Left lobe of liver (tissue), 2 donors: ENCODE results near the gene MLST8. TPM values are rescaled to one million over a fixed set of nuclear protein-coding genes. Genes with fewer than 3 reads are reported as not detected.
A peak's percentile ranks its signal among the peaks of the same experiment; 100 is the strongest.

Experiments used
- ATAC-seq: fragments of 200-7000 bp; cut with Tn5 transposase; one replicate; pipeline ENCODE4 v1.9.1; 2020; ENCODE audit warnings: mild to moderate bottlenecking, moderate library complexity
- DNase-seq: peaks from one replicate; pipeline ENCODE4 v3.0.0-alpha.2; 2020; ENCODE audit warnings: low spot score
- total RNA-seq: library from RNA; stranded (reverse); gene quantifications from one replicate; pipeline ENCODE4 v1.2.1, GENCODE V29; 2021
- donor health status: DM: no; HTN: no; CAD: no; lungs with moderate emphysema.
- donor health status: DM: no; HTN: yes; CAD: no.

Gene MLST8
- total RNA-seq, 1 donor from 2014 or later, result 16.9 TPM

- ATAC-seq (no peak), DNase-seq (no peak)
These were observed 1.7 kb downstream of the MLST8 start for GRCh38 chr16:2206780-2207433.

- ATAC-seq, result no peak
- no peak for DNase-seq
These were observed 2.6 kb downstream of the MLST8 start for GRCh38 chr16:2207872-2208271.

- DNase-seq (no peak), ATAC-seq (no peak)
These were observed 3.1 kb downstream of the MLST8 start for GRCh38 chr16:2208308-2208707.

- ATAC-seq (no peak), DNase-seq (no peak)
These were observed 3.5 kb downstream of the MLST8 start for GRCh38 chr16:2208772-2209171.

GRCh38 chr16:2209258-2210008 lies 4.2 kb downstream of the MLST8 start:
- ATAC-seq (no peak), DNase-seq (no peak)

GRCh38 chr16:2210009-2210332 lies 4.7 kb downstream of the MLST8 start:
- no peak for ATAC-seq
- DNase-seq, result no peak

- no peak for ATAC-seq
- DNase-seq, result no peak
These were observed 5.4 kb downstream of the MLST8 start, which contains the start of gene BRICD5 for GRCh38 chr16:2210386-2211365. Gene BRICD5 (minus strand): TSS chr16:2210863. CDS start chr16:2210833, 30 bp downstream.

- no peak for DNase-seq
- ATAC-seq, result no peak
These were observed 6.7 kb downstream of the MLST8 start for GRCh38 chr16:2211923-2212347.

- DNase-seq, result no peak
These were observed 7.4 kb downstream of the MLST8 start for GRCh38 chr16:2212362-2213324.

GRCh38 chr16:2213817-2214718 lies 8.8 kb downstream of the MLST8 start:
- ATAC-seq (no peak), DNase-seq (no peak)

More at GRCh38 chr16:2212362-2213324, 7.4 kb downstream of the MLST8 start:
- no peak for ATAC-seq

GRCh38 chr16:2214719-2214968 lies 9.4 kb downstream of the MLST8 start, which contains the start of gene PGP:
Gene PGP (minus strand): TSS chr16:2214840. CDS start chr16:2214777, 63 bp downstream.
- ATAC-seq, result peak; percentile 88

GRCh38 chr16:2216330-2216729 lies 11.1 kb downstream of the MLST8 start:
- DNase-seq, result no peak
- no peak for ATAC-seq

More at GRCh38 chr16:2214719-2214968, 9.4 kb downstream of the MLST8 start, which contains the start of gene PGP:
- DNase-seq, result no peak

GRCh38 chr16:2223221-2223941 lies 18.1 kb downstream of the MLST8 start, which contains the start of gene E4F1:
Gene E4F1 (plus strand): TSS chr16:2223591. CDS start chr16:2223614, 23 bp downstream.
- ATAC-seq (peak; percentile 93), DNase-seq (peak; percentile 100)

- ATAC-seq (peak; percentile 71), DNase-seq (peak; percentile 74)
These were observed 18.8 kb downstream of the MLST8 start for GRCh38 chr16:2223942-2224486.

GRCh38 chr16:2226245-2226793 lies 21.1 kb downstream of the MLST8 start:
- DNase-seq, result peak; percentile 88
- ATAC-seq, result peak; percentile 44

- ATAC-seq (no peak), DNase-seq (no peak)
These were observed 21.7 kb downstream of the MLST8 start for GRCh38 chr16:2226918-2227317.

GRCh38 chr16:2228161-2228824 lies 23.0 kb downstream of the MLST8 start:
- no peak for DNase-seq

More at GRCh38 chr16:2228161-2228824, 23.0 kb downstream of the MLST8 start:
- ATAC-seq, result no peak
